Activated naive CD8-positive, alpha-beta T cell (primary cell): Measurements from ENCODE around the gene RAB4B.
"Not testable (repeated sequence)": the region's sequence is repeated elsewhere in the genome, so short reads cannot be mapped to it uniquely, and the experiment has no call there.

Experiments
- H3K27ac Mint-ChIP-seq: one replicate; pipeline ENCODE4 v1.8.0; 2021; ENCODE audit warnings: mixed read lengths
- H3K27me3 Mint-ChIP-seq: one replicate; pipeline ENCODE4 v1.8.0; 2021; ENCODE audit warnings: mixed read lengths
- H3K36me3 Mint-ChIP-seq: one replicate; pipeline ENCODE4 v1.8.0; 2021; ENCODE audit warnings: mixed read lengths
- H3K4me1 Mint-ChIP-seq: one replicate; pipeline ENCODE4 v1.8.0; 2021; ENCODE audit warnings: low read depth, mixed read lengths
- H3K4me3 Mint-ChIP-seq: one replicate; pipeline ENCODE4 v1.8.0; 2021; ENCODE audit warnings: mild to moderate bottlenecking, mixed read lengths
- H3K9me3 Mint-ChIP-seq: one replicate; pipeline ENCODE4 v1.8.0; 2021; ENCODE audit warnings: low read depth, mixed read lengths

RAB4B gene

GRCh38 chr19:40762754-40763470, 15.1 kb upstream of the RAB4B start:
- Mint-ChIP-seq H3K27me3 (no peaks in the 10 kb centered on the region), H3K27ac (peak overlapping the region; percentile 94), H3K4me3 (peak overlapping the region; percentile 86), H3K4me1 (peaks cover 58% of the 10 kb centered on the region), H3K9me3 (no peaks in the 10 kb centered on the region), H3K36me3 (peaks cover 21% of the 10 kb centered on the region)

- no peaks in the 10 kb centered on the region for H3K27me3 Mint-ChIP-seq
- peaks cover 53% of the 10 kb centered on the region for H3K4me1 Mint-ChIP-seq
- no peaks in the 10 kb centered on the region for H3K9me3 Mint-ChIP-seq
- H3K27ac Mint-ChIP-seq, result peak overlapping the region; percentile 94
- H3K36me3 Mint-ChIP-seq, result peaks cover 19% of the 10 kb centered on the region
- H3K4me3 Mint-ChIP-seq, result peak overlapping the region; percentile 86
These were observed 14.5 kb upstream of the RAB4B start for GRCh38 chr19:40763526-40763925.

- H3K27ac Mint-ChIP-seq, result peak overlapping the region; percentile 94
- H3K9me3 Mint-ChIP-seq, result no peaks in the 10 kb centered on the region
- H3K36me3 Mint-ChIP-seq, result peaks cover 19% of the 10 kb centered on the region
- H3K27me3 Mint-ChIP-seq, result no peaks in the 10 kb centered on the region
- H3K4me3 Mint-ChIP-seq, result peak overlapping the region; percentile 86
- H3K4me1 Mint-ChIP-seq, result peaks cover 53% of the 10 kb centered on the region
These were observed 14.1 kb upstream of the RAB4B start for GRCh38 chr19:40763963-40764362.

GRCh38 chr19:40766385-40766784, 11.7 kb upstream of the RAB4B start:
- not testable (repeated sequence) for H3K27ac Mint-ChIP-seq, H3K9me3 Mint-ChIP-seq, H3K27me3 Mint-ChIP-seq, H3K4me3 Mint-ChIP-seq
- Mint-ChIP-seq H3K4me1 (peaks cover 53% of the 10 kb centered on the region), H3K36me3 (peaks cover 22% of the 10 kb centered on the region)

- Mint-ChIP-seq H3K36me3 (peaks cover 15% of the 10 kb centered on the region), H3K4me3 (no peak overlapping the region), H3K27ac (no peak overlapping the region), H3K27me3 (no peaks in the 10 kb centered on the region), H3K9me3 (no peaks in the 10 kb centered on the region), H3K4me1 (peaks cover 31% of the 10 kb centered on the region)
These were observed 9.2 kb upstream of the RAB4B start for GRCh38 chr19:40768869-40769268.

GRCh38 chr19:40771101-40771862, 6.8 kb upstream of the RAB4B start:
- H3K9me3 Mint-ChIP-seq, H3K4me3 Mint-ChIP-seq, H3K27me3 Mint-ChIP-seq, H3K27ac Mint-ChIP-seq, H3K36me3 Mint-ChIP-seq: not testable (repeated sequence)
- H3K4me1 Mint-ChIP-seq, result peaks cover 12% of the 10 kb centered on the region

- Mint-ChIP-seq H3K27ac (peak within 1 kb of the TSS; percentile 41), H3K4me3 (no peak within 1 kb of the TSS), H3K27me3 (no peaks in the 10 kb centered on the region), H3K9me3 (no peaks in the 10 kb centered on the region), H3K4me1 (peaks cover 36% of the 10 kb centered on the region), H3K36me3 (peaks cover 4% of the 10 kb centered on the region)
These were observed 3.0 kb upstream of the RAB4B start, which contains the start of gene MIA for GRCh38 chr19:40774916-40775631. TSS of gene MIA (plus strand) at chr19:40775521. CDS start at chr19:40775543, 22 bp downstream.

- peaks cover 4% of the 10 kb centered on the region for H3K36me3 Mint-ChIP-seq
- H3K4me1 Mint-ChIP-seq, result peaks cover 39% of the 10 kb centered on the region
- no peaks in the 10 kb centered on the region for H3K9me3 Mint-ChIP-seq
- H3K4me3 Mint-ChIP-seq, result no peak overlapping the region
- H3K27me3 Mint-ChIP-seq, result no peaks in the 10 kb centered on the region
- H3K27ac Mint-ChIP-seq, result no peak overlapping the region
These were observed 2.4 kb upstream of the RAB4B start for GRCh38 chr19:40775632-40776022.

- H3K4me3 Mint-ChIP-seq, result no peak overlapping the region
- H3K27me3 Mint-ChIP-seq, result no peaks in the 10 kb centered on the region
- no peaks in the 10 kb centered on the region for H3K9me3 Mint-ChIP-seq
- peaks cover 2% of the 10 kb centered on the region for H3K36me3 Mint-ChIP-seq
- H3K27ac Mint-ChIP-seq, result peak overlapping the region; percentile 41
- peaks cover 37% of the 10 kb centered on the region for H3K4me1 Mint-ChIP-seq
These were observed 1.7 kb upstream of the RAB4B start for GRCh38 chr19:40776364-40776763.

- no peaks in the 10 kb centered on the region for H3K9me3 Mint-ChIP-seq
- H3K27me3 Mint-ChIP-seq, result no peaks in the 10 kb centered on the region
- H3K27ac Mint-ChIP-seq, result peak overlapping the region; percentile 96
- peak overlapping the region; percentile 95 for H3K4me3 Mint-ChIP-seq
- peaks cover 4% of the 10 kb centered on the region for H3K36me3 Mint-ChIP-seq
- peaks cover 40% of the 10 kb centered on the region for H3K4me1 Mint-ChIP-seq
These were observed 959 bp upstream of the RAB4B start for GRCh38 chr19:40776932-40777644.

- Mint-ChIP-seq H3K4me3 (peak overlapping the region; percentile 95), H3K4me1 (peaks cover 43% of the 10 kb centered on the region), H3K9me3 (no peaks in the 10 kb centered on the region), H3K36me3 (peaks cover 7% of the 10 kb centered on the region), H3K27ac (peak overlapping the region; percentile 96), H3K27me3 (no peaks in the 10 kb centered on the region)
These were observed 456 bp upstream of the RAB4B start for GRCh38 chr19:40777645-40777936.

GRCh38 chr19:40778706-40779284, 748 bp downstream of the RAB4B start:
- Mint-ChIP-seq H3K27ac (peak overlapping the region; percentile 96), H3K9me3 (no peaks in the 10 kb centered on the region), H3K4me3 (peak overlapping the region; percentile 95), H3K27me3 (no peaks in the 10 kb centered on the region), H3K36me3 (peaks cover 7% of the 10 kb centered on the region), H3K4me1 (peaks cover 43% of the 10 kb centered on the region)

- Mint-ChIP-seq H3K4me1 (peaks cover 42% of the 10 kb centered on the region), H3K27me3 (no peaks in the 10 kb centered on the region), H3K4me3 (peak overlapping the region; percentile 27), H3K27ac (peak overlapping the region; percentile 77), H3K36me3 (peaks cover 7% of the 10 kb centered on the region), H3K9me3 (no peaks in the 10 kb centered on the region)
These were observed 2.5 kb downstream of the RAB4B start for GRCh38 chr19:40780582-40780981.

GRCh38 chr19:40781140-40781539, 3.1 kb downstream of the RAB4B start:
- peaks cover 40% of the 10 kb centered on the region for H3K4me1 Mint-ChIP-seq
- H3K27me3 Mint-ChIP-seq, result no peaks in the 10 kb centered on the region
- H3K27ac Mint-ChIP-seq, result no peak overlapping the region
- H3K36me3 Mint-ChIP-seq, result peaks cover 7% of the 10 kb centered on the region
- no peak overlapping the region for H3K4me3 Mint-ChIP-seq
- no peaks in the 10 kb centered on the region for H3K9me3 Mint-ChIP-seq
